NCI-H2081 (cell line): ENCODE results near the gene METAP1.
"Not testable (repeated sequence)": the region's sequence is repeated elsewhere in the genome, so short reads cannot be mapped to it uniquely, and the experiment has no call there.

ENCODE experiments used
- DNase-seq, 2 experiments: peaks; one replicate each; lab custom pipeline; 2025; lab: John Stamatoyannopoulos, UW

Gene METAP1

GRCh38 chr4:99059550-99059949 lies 64.0 kb downstream of the METAP1 start:
- DNase-seq, result no peak

GRCh38 chr4:99061048-99061700 lies 65.7 kb downstream of the METAP1 start:
- no peak for DNase-seq

- DNase-seq, result no peak
These were observed 66.6 kb downstream of the METAP1 start for GRCh38 chr4:99062120-99062519.

- not testable (repeated sequence) for DNase-seq
These were observed 70.0 kb downstream of the METAP1 start for GRCh38 chr4:99065521-99065920.

GRCh38 chr4:99067617-99068016 lies 72.1 kb downstream of the METAP1 start:
- no peak for DNase-seq

GRCh38 chr4:99071159-99071558 lies 75.6 kb downstream of the METAP1 start:
- no peak for DNase-seq

- no peak for DNase-seq
These were observed 79.3 kb downstream of the METAP1 start for GRCh38 chr4:99074816-99075215.

GRCh38 chr4:99076292-99076976 lies 80.9 kb downstream of the METAP1 start:
- DNase-seq, result no peak

- DNase-seq, result no peak
These were observed 81.7 kb downstream of the METAP1 start for GRCh38 chr4:99077177-99077576.

GRCh38 chr4:99078336-99078735 lies 82.8 kb downstream of the METAP1 start:
- no peak for DNase-seq

- DNase-seq, result no peak
These were observed 83.6 kb downstream of the METAP1 start for GRCh38 chr4:99078931-99079624.

GRCh38 chr4:99079625-99080295 lies 84.2 kb downstream of the METAP1 start:
- no peak for DNase-seq

GRCh38 chr4:99080869-99081268 lies 85.3 kb downstream of the METAP1 start:
- DNase-seq, result not testable (repeated sequence)

GRCh38 chr4:99082192-99082591 lies 86.7 kb downstream of the METAP1 start:
- no peak for DNase-seq

GRCh38 chr4:99084595-99084994 lies 89.1 kb downstream of the METAP1 start:
- DNase-seq, result no peak

GRCh38 chr4:99088023-99088449 lies 92.5 kb downstream of the METAP1 start:
- peak in 1 of 2 experiments; percentile 28 for DNase-seq

GRCh38 chr4:99088481-99089365 lies 93.2 kb downstream of the METAP1 start, which contains the start of gene ADH5:
Gene ADH5 (minus strand): TSS chr4:99088788. CDS start chr4:99088700, 88 bp downstream.
- DNase-seq, result peak; percentile 75 to 80

GRCh38 chr4:99090481-99091215 lies 95.1 kb downstream of the METAP1 start:
- DNase-seq, result no peak

GRCh38 chr4:99091216-99091575 lies 95.7 kb downstream of the METAP1 start:
- no peak for DNase-seq

- DNase-seq, result not testable (repeated sequence)
These were observed 96.3 kb downstream of the METAP1 start for GRCh38 chr4:99091841-99092240.

GRCh38 chr4:99099311-99099710 lies 103.8 kb downstream of the METAP1 start:
- no peak for DNase-seq
